ENCODE measurements around the gene MAGIX.
"Not testable (repeated sequence)": the region's sequence is repeated elsewhere in the genome, so short reads cannot be mapped to it uniquely, and the experiment has no call there.

The MAGIX gene

DNA sequence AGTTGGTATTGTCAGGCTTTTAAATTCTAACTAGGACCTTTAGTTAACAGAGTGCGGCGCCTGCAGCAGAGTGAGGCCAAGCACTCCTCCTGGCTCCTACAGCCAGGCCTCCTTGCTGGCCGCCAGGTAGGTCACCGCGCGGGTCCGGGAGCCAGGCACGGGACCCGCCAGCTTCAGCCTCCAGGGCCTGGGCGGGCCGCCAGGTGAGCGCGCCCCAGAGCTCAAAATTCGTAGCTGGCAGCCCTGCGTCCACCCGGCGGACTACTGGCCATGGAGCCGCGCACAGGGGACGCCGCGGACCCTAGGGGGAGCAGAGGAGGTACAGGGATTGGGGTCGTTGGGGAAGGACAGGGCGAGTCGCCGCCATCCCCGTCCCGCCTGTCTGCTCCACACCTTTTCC is at the start of gene MAGIX:
Gene MAGIX (plus strand): TSS at position 139 of the 400 bp plus-strand sequence. CDS start 132 bp downstream, at position 271.
- FAIRE-seq (no peak), DNase-seq (ENCODE audit: insufficient read length, low spot score) (no peak)
- TF ChIP-seq, protein P1, sequence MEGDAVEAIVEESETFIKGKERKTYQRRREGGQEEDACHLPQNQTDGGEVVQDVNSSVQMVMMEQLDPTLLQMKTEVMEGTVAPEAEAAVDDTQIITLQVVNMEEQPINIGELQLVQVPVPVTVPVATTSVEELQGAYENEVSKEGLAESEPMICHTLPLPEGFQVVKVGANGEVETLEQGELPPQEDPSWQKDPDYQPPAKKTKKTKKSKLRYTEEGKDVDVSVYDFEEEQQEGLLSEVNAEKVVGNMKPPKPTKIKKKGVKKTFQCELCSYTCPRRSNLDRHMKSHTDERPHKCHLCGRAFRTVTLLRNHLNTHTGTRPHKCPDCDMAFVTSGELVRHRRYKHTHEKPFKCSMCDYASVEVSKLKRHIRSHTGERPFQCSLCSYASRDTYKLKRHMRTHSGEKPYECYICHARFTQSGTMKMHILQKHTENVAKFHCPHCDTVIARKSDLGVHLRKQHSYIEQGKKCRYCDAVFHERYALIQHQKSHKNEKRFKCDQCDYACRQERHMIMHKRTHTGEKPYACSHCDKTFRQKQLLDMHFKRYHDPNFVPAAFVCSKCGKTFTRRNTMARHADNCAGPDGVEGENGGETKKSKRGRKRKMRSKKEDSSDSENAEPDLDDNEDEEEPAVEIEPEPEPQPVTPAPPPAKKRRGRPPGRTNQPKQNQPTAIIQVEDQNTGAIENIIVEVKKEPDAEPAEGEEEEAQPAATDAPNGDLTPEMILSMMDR (IDR thresholded peaks at IDR 0.05; ENCODE audit: insufficient read depth, missing control alignments) = no peak

DNA sequence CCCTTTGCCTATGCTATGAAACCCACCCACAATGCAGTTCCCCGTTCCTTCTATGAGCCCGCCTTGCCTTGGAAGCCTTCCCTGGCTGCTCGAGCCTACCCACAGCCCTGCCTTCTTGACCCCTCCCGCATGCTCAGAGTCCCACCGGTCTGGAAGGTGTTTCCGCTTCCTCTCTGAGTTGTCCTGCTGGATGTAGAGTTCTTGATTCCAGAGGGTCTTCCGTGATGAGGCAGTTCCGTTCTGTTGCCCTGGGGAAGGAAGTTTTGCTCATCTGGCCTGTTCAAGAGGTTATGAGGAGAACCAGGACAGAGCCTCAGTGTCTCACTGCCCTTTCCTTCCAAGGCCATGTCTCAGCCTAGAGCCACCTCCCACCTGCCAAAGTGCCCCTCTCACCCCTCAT is 46.5 kb upstream of the MAGIX start:
- DNase-seq (ENCODE audit: insufficient read length, low spot score) (no peak), FAIRE-seq (no peak)
- TF ChIP-seq, protein P1 (IDR thresholded peaks at IDR 0.05; ENCODE audit: insufficient read depth, missing control alignments) = no peak

DNA sequence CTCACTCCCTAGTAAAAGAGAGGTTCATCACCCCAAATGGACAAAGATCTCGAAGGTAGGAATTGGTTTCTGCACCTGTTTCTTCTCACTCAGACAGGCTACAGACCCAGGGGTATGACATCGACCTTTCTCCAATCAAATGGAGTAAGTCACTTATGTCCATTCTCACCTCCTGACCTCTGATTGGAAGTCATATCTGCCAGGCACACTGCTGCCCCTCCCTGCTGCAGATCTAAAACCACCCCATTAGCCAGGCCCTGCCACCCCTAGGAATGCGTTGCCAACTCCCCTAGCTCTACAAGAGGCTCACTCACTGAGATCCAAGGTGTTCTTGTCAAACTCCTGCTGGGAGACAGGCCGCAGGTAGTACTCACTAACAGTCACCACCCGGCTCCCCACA is 45.8 kb upstream of the MAGIX start:
- FAIRE-seq (no peak), DNase-seq (ENCODE audit: insufficient read length, low spot score) (no peak)
- TF ChIP-seq, protein P1 (IDR thresholded peaks at IDR 0.05; ENCODE audit: insufficient read depth, missing control alignments) = no peak

DNA sequence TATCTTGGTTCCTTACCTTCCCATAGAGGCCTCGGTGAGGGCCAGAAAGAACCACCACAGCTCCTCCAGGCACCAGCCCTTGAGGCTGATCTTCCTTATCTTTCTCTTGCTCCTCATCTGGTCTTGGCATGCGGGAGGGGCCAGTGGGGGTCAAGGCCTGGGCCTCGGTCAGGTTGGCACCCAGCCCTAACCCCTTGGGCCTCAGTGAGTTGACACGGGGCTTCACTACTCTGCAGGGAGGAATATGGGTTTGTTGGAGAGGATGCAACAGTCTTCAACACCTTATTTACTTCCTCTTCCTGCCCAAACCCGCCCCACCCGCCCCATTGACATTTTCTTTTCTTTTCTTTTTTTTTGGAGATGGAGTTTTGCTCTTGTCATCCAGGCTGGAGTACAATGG is 45.0 kb upstream of the MAGIX start:
- DNase-seq (ENCODE audit: insufficient read length, low spot score) (no peak), FAIRE-seq (no peak)
- TF ChIP-seq, protein P1 (IDR thresholded peaks at IDR 0.05; ENCODE audit: insufficient read depth, missing control alignments) = no peak

DNA sequence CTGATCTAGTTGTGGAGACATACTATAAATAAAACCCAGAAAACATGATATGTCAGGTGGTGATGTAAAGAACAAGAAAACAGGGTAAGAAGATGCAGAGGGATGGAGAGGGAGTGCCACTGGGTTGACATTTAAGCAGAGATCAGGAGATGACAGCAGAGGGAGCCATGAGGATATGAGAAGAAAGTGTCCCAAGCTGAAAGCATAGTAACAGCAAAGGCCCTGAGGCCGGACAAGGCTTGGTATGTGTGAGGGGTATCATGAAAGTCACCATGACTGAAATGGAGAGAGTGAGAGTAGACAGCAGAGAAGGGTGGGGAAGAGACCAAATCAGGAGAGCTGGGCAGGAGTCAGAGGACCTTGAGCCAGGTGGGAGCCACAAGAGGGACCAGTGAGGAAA is 42.5 kb upstream of the MAGIX start:
- no peak for FAIRE-seq
- DNase-seq (ENCODE audit: insufficient read length, low spot score) = no peak
- TF ChIP-seq, protein P1 (IDR thresholded peaks at IDR 0.05; ENCODE audit: insufficient read depth, missing control alignments) = no peak

DNA sequence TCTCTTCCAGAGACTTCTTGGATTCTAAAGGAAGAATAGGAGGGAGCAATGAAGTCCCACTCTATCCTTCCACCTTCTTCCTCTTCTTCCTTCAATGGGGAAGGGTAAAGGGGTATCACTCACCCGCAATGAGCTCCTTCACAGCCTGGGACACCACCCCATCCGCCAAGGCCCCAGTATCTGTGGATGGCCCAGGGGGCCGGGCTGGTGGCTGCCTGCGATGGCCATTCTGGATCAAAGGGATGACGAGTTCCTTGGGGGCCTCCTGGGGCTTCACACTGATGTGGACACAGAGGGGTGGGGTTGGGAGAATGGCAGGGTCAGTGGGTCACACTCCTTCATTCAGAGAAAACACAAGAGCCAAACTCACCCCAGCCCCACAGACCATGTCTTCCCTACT is 40.1 kb upstream of the MAGIX start:
- TF ChIP-seq, protein P1 (IDR thresholded peaks at IDR 0.05; ENCODE audit: insufficient read depth, missing control alignments) = no peak
- DNase-seq (ENCODE audit: insufficient read length, low spot score) (no peak), FAIRE-seq (no peak)

DNA sequence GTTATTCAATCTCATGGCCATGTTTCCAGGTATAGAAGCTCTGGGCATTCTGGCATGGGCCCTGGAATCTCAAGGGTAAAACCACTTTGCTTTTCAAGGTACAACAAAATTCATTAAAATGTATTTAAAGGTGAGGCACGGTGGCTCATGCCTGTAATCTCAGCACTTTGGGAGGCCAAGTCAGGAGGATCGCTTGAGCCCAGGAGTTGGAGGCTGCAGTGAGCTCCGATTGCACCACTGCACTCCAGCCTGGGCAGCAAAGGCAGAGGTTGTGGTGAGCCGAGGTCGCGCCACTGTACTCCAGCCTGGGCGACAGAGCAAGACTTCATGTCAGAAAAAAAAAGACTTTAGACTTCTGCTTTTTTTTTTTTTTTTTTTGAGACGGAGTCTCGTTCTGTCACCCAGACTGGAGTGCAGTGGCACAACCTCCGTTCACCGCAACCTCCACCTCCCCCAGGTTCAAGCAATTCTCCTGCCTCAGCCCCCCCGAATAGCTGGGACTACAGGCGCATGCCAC is 34.8 kb upstream of the MAGIX start:
- not testable (repeated sequence) for FAIRE-seq; DNase-seq (ENCODE audit: insufficient read length, low spot score)

DNA sequence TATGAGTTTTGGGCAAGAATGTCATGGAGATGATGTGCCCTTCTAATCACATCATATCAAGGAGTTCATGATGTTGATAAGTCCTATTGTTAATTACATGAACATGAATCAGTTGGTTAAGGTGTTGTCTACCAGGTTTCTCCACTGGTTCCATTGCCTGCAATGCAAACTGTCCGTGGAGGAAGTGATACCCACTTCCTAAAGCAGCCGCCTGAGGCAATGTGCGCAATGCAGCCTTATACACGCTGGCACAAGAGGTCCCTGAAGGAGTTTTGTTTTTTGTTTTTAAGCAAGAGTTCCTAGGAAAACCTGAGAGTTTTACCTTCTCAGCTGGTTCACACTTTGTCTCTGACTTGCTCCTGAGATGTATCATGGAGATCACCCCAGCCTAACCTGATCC is 33.1 kb upstream of the MAGIX start:
- FAIRE-seq (no peak), DNase-seq (ENCODE audit: insufficient read length, low spot score) (no peak)
- TF ChIP-seq, protein P1 (IDR thresholded peaks at IDR 0.05; ENCODE audit: insufficient read depth, missing control alignments) = no peak

DNA sequence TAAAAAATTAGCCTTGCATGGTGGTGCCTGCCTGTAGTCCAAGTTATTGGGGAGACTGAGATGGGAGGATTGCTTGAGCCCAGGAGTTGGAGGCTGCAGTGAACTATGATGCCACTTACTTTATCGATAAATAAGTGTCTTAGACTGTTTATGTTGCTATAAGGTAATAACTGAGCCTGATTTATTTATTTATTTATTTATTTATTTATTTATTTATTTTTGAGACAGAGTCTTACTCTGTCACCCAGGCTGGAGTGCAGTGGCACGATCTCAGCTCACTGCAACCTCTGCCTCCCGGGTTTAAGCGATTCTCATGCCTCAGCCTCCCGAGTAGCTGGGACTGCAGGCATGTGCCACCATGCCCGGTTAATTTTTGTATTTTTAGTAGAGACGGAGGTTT is 30.3 kb upstream of the MAGIX start:
- not testable (repeated sequence) for FAIRE-seq; DNase-seq (ENCODE audit: insufficient read length, low spot score)

Measured in D721Med (cell line).